Stimulated activated naive CD8-positive, alpha-beta T cell treated with anti-CD3 and anti-CD28 coated beads, Interleukin-15, Interleukin-2, amounts not matched to agents 100 ng/mL and 50 ng/mL, for 24 hours (primary cell): ENCODE results near the gene FMN1.

Experiments used
- H3K27ac Mint-ChIP-seq: one replicate; pipeline ENCODE4 v1.8.0; 2021; ENCODE audit warnings: mild to moderate bottlenecking, mixed read lengths
- H3K27me3 Mint-ChIP-seq: one replicate; pipeline ENCODE4 v1.8.0; 2021; ENCODE audit warnings: mixed read lengths
- H3K36me3 Mint-ChIP-seq: one replicate; pipeline ENCODE4 v1.8.0; 2021; ENCODE audit warnings: low read depth, mixed read lengths
- H3K4me1 Mint-ChIP-seq: one replicate; pipeline ENCODE4 v1.8.0; 2021; ENCODE audit warnings: low read depth, mixed read lengths
- H3K4me3 Mint-ChIP-seq: one replicate; pipeline ENCODE4 v1.8.0; 2021; ENCODE audit warnings: mild to moderate bottlenecking, mixed read lengths
- H3K9me3 Mint-ChIP-seq: one replicate; pipeline ENCODE4 v1.8.0; 2021; ENCODE audit warnings: mixed read lengths

Gene FMN1

DNA sequence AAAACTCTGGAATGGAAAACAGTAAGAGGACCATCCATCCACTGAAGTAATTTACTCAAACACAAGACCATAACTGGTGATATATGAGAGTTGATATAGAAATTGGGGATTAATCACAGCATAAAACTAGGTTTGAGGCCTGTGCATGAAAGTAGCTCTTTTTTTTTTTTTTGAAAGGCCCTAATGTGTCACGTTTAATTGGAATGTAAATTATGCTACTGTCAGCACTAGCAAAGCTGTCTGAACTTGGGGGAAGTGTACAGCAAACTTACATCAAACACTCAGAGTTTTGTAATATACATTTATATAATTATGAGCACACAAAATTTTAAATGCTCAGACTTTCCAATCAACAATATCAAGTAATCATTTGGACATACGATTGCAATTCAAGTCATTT, 322.6 kb downstream of the FMN1 start:
- H3K36me3 Mint-ChIP-seq: no peaks in the 10 kb centered on the region
- no peak overlapping the region for H3K4me3 Mint-ChIP-seq
- H3K4me1 Mint-ChIP-seq: no peaks in the 10 kb centered on the region
- H3K9me3 Mint-ChIP-seq: no peaks in the 10 kb centered on the region
- H3K27ac Mint-ChIP-seq: no peak overlapping the region
- no peaks in the 10 kb centered on the region for H3K27me3 Mint-ChIP-seq

DNA sequence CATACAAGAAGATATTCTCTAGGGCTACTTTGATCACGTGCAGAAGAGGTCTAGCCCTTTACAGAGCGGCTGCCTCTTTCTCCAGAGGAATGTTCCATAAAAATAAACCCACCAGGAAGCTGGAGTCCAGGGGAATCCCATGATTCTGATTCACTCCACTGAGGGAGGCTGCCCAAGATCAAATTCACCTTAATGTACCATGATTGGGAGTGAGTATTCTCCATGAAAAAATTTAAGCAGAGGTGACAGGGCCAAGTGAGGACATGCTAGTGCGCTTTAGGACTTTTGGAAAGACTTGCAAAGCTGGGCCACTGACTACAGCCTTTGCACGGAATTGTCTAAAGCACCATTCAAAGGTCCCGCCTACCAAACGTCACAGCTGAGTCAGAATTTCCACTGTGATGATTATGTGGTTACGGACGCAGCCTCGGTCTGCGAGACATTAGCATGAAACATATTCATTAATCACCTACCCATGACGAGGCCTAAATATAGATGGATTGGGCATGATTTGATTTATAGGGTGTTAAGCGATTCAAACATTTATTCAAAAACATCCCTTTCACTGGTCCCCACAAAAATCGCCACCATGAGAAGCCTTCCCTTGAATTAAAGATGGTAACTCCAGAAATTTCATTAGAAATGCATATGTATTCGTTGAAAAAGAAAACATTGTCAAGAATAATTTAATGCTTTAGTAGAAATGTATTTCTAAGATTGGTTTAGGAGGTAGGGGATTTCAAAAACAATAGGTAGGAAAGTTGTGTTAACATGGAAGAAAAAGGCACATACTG, 324.1 kb downstream of the FMN1 start:
- Mint-ChIP-seq H3K9me3 (no peaks in the 10 kb centered on the region), H3K4me3 (no peak overlapping the region), H3K27me3 (no peaks in the 10 kb centered on the region), H3K27ac (no peak overlapping the region), H3K4me1 (no peaks in the 10 kb centered on the region), H3K36me3 (no peaks in the 10 kb centered on the region)

DNA sequence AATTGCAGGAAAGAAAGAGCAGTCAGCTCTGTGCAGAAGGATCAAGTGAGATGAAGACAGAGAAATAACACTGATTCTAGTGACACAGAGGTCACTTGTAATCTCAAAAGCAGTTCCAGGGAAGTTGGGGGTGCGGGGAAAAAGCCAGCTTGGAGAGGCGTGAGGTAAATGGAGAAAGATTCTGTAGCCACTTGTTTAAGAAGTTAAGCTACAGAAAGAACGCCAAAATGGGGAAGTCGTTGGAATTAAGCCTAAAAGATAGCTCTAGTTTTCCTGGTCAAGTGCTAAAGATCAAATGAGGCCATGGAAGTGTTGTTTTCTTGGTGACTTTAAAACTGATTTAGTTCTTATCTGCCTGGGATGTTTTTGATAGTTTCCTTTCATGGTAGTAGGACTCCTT, 324.7 kb downstream of the FMN1 start:
- Mint-ChIP-seq H3K27ac (no peak overlapping the region), H3K36me3 (no peaks in the 10 kb centered on the region), H3K4me3 (no peak overlapping the region), H3K27me3 (no peaks in the 10 kb centered on the region), H3K9me3 (no peaks in the 10 kb centered on the region), H3K4me1 (no peaks in the 10 kb centered on the region)

DNA sequence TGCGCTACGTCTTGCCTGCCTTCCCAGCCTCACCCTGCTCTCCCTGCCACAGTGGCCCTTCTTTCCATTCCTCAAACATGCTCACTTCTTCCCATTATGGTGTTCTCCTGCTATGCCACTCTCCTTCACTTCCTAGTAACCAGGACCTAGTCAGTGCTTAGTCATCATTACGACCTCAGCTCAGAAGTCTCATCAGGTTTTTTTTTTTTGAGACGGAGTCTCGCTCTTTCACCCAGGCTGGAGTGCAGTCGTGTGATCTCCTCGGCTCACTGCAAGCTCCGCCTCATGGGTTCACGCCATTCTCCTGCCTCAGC, 327.2 kb downstream of the FMN1 start:
- Mint-ChIP-seq H3K4me1 (no peaks in the 10 kb centered on the region), H3K27ac (no peak overlapping the region), H3K9me3 (no peaks in the 10 kb centered on the region), H3K36me3 (no peaks in the 10 kb centered on the region), H3K4me3 (no peak overlapping the region), H3K27me3 (no peaks in the 10 kb centered on the region)

DNA sequence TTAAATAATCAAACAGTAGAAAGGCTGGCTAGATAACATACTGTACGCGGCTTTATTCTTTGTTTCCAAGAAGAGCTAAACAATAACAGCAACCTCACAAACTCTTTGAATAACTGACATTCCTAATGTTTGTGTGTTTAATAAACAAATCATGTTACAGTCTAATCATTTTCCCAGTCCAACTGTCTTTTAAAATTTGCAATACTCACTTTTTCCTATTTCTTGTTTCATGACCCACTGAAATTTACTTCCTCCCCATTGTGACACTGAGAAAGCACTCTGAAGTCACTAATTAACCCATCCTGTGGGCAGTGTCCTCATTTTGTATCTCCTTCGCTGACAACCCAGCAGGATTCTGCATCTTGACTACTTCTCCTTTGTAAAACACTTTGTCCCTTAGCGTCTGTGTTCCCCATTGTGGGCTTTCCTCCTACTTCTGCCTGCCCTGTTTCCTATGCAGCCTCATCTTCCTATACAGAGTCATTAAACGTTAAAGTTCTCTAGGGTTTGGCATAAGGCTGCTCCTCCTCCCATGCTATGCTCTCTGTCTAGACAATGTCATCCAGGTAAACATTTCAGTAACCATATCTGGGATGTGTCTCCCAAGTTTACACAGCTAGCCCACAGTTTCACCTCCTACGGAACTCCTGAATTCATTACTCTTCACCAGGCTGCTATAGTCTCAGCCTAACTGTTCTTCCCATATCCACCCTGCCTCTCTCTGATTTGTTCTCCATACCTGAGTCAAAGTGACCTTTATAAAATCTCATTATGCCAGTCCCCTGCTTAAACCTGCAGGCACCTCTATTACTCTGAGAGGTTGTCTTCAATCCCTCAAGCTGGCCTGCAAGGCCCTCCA, 327.8 kb downstream of the FMN1 start:
- Mint-ChIP-seq H3K4me3 (no peak overlapping the region), H3K36me3 (no peaks in the 10 kb centered on the region), H3K27me3 (no peaks in the 10 kb centered on the region), H3K27ac (no peak overlapping the region), H3K4me1 (no peaks in the 10 kb centered on the region), H3K9me3 (no peaks in the 10 kb centered on the region)

DNA sequence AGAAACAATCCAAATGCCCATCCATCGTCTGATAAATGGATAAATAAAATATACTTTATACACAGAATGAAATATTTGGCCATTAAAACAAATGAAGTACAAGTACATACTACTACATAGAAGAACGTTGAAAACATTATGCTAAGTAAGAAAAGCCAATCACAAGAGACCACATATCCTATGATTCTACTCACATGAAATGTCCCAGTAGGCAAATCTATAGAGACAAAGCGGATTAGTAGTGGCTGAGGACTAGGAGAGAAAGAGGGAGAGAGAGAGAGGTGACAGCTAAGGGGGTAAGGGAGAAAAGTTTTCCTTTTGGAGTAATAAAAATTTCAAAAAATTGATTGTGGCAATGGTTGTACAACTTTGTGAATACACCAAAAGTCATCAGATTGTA, 329.7 kb downstream of the FMN1 start:
- no peaks in the 10 kb centered on the region for H3K9me3 Mint-ChIP-seq
- H3K27me3 Mint-ChIP-seq: no peaks in the 10 kb centered on the region
- no peaks in the 10 kb centered on the region for H3K36me3 Mint-ChIP-seq
- no peaks in the 10 kb centered on the region for H3K4me1 Mint-ChIP-seq
- no peak overlapping the region for H3K4me3 Mint-ChIP-seq
- H3K27ac Mint-ChIP-seq: no peak overlapping the region

DNA sequence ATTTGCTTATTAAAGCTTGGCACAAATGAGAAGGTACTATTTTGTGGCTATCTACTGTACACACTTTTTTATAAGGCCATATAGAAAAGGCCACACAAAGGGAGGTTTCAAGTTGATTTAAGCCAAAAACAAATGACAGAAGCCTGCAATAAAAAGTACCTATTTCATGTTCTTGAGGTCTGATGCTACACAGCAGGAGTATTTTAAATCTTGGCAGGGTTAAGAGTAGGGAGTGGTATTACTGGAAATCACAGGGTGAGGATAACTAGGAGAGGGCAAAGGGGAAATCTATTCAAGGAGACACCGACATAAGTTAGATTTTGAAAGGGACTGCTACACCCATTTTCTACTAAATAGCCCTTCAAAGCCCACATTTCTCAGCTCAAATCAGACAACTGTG, 330.5 kb downstream of the FMN1 start:
- H3K4me3 Mint-ChIP-seq: no peak overlapping the region
- H3K36me3 Mint-ChIP-seq: no peaks in the 10 kb centered on the region
- no peak overlapping the region for H3K27ac Mint-ChIP-seq
- no peaks in the 10 kb centered on the region for H3K4me1 Mint-ChIP-seq
- no peaks in the 10 kb centered on the region for H3K9me3 Mint-ChIP-seq
- no peaks in the 10 kb centered on the region for H3K27me3 Mint-ChIP-seq

DNA sequence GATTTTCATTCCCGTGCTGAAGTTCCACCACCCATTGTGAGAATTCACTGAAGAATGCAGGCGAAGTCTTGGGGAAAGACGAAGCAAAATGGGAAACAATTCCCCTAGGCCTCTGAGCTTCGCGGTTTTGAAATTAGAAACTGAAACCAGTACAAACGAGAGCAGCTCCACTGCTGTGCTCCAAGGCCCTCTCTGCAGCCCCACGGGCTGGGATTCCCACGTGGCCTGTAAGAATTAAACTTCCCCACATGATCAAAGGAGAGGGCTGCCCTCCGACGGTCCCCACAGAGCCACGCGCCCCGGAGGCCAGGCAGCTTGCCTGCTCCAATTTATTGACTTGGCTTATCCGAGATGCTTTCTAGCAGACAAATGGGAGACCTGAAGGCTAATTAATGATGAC, 332.8 kb downstream of the FMN1 start:
- no peaks in the 10 kb centered on the region for H3K27me3 Mint-ChIP-seq
- H3K36me3 Mint-ChIP-seq: no peaks in the 10 kb centered on the region
- H3K27ac Mint-ChIP-seq: no peak overlapping the region
- no peak overlapping the region for H3K4me3 Mint-ChIP-seq
- no peaks in the 10 kb centered on the region for H3K4me1 Mint-ChIP-seq
- no peaks in the 10 kb centered on the region for H3K9me3 Mint-ChIP-seq

DNA sequence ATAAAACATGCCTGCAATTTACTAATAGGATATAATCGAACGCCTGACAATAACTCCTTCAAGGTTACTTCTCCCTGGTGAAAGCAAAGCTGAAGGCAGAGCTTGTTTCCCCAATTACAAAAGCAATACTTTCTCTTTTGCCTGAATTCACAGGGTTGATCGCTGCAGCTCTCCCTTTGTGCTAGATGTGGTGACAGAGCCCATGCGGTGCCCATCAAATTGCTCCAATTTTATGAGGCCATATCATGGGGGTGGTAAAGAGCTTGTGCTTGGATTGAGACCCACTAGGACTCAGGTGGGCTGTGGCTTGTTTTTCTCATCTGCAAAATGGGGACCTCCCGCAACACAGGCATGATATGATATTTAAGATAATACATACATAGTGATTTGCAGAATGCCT, 333.3 kb downstream of the FMN1 start:
- Mint-ChIP-seq H3K27ac (no peak overlapping the region), H3K4me1 (no peaks in the 10 kb centered on the region), H3K36me3 (no peaks in the 10 kb centered on the region), H3K27me3 (no peaks in the 10 kb centered on the region), H3K9me3 (no peaks in the 10 kb centered on the region), H3K4me3 (no peak overlapping the region)

DNA sequence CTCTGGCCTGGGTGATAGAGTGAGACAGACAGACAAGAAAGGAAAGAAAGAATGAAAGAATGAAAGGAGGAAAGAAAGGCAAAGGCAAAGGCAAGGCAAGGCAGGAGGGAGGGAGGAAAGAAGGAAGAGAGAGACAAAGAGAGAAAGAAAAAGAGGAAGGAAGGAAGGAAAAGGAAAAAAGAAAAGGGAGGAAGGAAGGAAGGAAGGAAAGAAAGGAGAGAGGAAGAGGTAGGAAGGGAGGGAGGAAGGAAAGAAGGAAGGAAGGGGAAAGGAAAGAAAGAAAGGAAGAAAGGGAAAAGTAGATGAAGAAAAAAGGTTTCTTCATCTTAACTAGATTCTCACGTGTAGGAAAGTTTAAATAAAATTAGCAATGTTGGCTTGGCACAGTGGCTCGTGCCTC, 334.5 kb downstream of the FMN1 start:
- Mint-ChIP-seq H3K4me1 (no peaks in the 10 kb centered on the region), H3K27ac (no peak overlapping the region), H3K4me3 (no peak overlapping the region), H3K9me3 (no peaks in the 10 kb centered on the region), H3K36me3 (no peaks in the 10 kb centered on the region), H3K27me3 (no peaks in the 10 kb centered on the region)

DNA sequence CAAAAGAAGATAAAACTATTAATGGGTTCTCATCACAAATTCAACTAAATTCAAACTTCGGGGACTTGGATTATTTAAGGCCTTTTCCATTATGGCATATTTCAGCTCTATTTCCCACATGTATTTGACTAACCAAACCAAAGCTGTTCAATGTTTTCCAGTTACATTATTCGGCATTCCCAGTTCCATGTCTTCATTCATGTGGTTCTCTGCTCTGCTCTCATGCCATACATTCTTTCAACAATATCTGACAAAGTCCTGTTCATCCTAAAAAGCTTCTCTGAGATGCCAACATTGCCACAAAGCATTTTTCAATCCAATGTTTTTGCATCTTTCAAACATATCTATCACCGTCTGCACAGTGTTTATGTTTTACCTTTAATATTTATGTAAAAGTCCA, 335.3 kb downstream of the FMN1 start:
- no peaks in the 10 kb centered on the region for H3K27me3 Mint-ChIP-seq
- H3K4me3 Mint-ChIP-seq: no peak overlapping the region
- no peaks in the 10 kb centered on the region for H3K36me3 Mint-ChIP-seq
- no peak overlapping the region for H3K27ac Mint-ChIP-seq
- H3K9me3 Mint-ChIP-seq: no peaks in the 10 kb centered on the region
- H3K4me1 Mint-ChIP-seq: no peaks in the 10 kb centered on the region

DNA sequence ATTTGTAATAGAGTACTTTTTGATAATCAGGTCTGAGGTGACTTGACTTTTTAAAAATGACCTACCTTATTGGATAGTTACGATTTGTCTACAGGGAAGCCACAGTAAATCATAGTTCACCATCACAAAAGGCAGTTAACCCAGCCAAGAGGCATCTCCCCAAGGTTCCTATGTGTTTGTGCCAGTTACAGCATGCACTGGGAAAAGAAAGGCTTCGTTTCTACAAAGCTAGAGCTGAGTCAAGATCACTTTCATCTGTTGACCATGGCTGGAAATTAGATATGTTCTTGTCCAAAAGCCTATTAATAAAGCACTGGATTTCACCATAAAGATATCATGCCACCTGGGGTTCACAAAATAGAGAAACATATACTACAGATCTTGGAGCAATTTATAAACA, 336.8 kb downstream of the FMN1 start:
- no peaks in the 10 kb centered on the region for H3K36me3 Mint-ChIP-seq
- H3K27ac Mint-ChIP-seq: no peak overlapping the region
- H3K4me1 Mint-ChIP-seq: no peaks in the 10 kb centered on the region
- H3K4me3 Mint-ChIP-seq: no peak overlapping the region
- no peaks in the 10 kb centered on the region for H3K27me3 Mint-ChIP-seq
- H3K9me3 Mint-ChIP-seq: no peaks in the 10 kb centered on the region

DNA sequence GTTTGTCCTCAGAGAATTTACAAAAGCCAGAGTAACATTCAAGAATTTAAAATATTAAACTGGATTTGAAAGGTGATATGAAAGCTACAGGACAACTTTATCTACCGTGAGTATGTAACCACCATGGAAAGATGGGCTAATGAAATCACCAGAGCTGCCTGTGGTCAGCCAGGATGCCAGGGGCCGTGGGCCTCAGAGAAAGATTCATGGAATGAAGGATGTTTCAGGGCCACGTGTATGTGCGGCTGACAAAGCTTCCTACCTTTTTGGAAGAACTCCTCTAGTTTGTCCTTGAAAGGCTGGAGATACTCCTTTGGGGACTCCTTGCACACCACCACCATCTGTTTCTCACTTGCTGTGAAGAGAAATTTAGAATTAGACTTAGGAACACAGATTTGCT, 337.8 kb downstream of the FMN1 start:
- Mint-ChIP-seq H3K9me3 (no peaks in the 10 kb centered on the region), H3K4me1 (no peaks in the 10 kb centered on the region), H3K4me3 (no peak overlapping the region), H3K36me3 (no peaks in the 10 kb centered on the region), H3K27me3 (no peaks in the 10 kb centered on the region), H3K27ac (no peak overlapping the region)

DNA sequence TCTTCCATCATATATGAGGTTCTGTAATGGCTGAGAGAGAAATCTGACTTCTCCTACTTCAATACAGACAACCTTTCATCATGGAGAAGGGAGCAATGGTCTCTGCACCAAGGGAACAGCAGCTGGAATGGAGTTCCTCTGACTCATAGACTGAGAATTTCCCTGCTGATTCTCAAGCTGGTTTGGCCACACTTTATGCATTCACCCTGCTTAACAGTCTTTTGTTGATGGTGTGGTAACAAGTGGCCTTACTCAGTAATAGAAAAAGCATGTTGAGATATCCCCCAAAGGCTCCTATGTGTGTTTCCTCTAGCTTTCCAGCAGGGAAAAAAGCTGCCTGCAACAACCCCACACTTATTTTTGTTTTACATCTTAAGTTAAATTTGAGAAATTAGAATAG, 338.6 kb downstream of the FMN1 start:
- Mint-ChIP-seq H3K9me3 (no peaks in the 10 kb centered on the region), H3K27me3 (no peaks in the 10 kb centered on the region)

DNA sequence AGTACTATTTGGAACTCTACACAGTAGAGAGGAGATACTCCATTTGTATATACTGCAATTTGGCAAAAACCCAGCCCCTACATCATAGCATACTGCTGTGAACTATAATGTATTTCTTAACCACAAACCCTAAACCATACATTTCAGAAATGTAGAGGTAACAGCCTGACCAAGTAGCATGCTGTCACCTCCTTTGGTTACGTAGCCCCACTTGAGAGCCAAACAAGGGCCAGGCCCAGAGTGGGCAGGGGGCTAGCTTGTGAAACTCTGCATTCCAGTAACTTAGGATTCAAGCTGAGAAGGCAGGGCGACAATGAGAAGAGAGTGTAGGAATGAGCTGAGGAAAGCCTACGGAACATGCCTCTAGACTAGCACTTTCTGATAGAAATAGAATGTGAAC, 340.9 kb downstream of the FMN1 start:
- Mint-ChIP-seq H3K4me3 (no peak overlapping the region), H3K4me1 (no peaks in the 10 kb centered on the region), H3K9me3 (no peaks in the 10 kb centered on the region), H3K27me3 (no peaks in the 10 kb centered on the region), H3K36me3 (no peaks in the 10 kb centered on the region), H3K27ac (no peak overlapping the region)

More for the DNA sequence above, 338.6 kb downstream of the FMN1 start:
- Mint-ChIP-seq H3K36me3 (no peaks in the 10 kb centered on the region), H3K4me3 (no peak overlapping the region), H3K4me1 (no peaks in the 10 kb centered on the region), H3K27ac (no peak overlapping the region)

DNA sequence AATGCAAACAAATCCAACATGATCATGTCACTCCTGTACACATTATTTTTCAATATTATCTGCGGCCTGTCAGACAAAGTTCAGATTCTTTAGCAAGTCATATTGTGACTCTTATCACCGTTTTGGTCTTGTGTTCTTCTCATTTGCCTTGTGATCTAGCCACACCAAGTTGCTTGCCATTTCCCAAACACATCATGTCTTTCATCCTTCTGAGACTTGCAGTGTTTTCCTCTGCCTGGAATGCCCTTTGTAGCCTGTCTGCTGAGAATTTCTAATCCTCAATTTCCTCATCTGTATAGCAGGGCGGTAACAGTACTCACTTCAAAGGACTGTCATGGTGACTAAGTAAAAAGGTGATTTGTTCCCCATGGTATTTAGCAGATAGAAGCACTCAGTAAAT, 341.7 kb downstream of the FMN1 start:
- Mint-ChIP-seq H3K4me1 (no peaks in the 10 kb centered on the region), H3K27ac (no peak overlapping the region), H3K4me3 (no peak overlapping the region), H3K36me3 (no peaks in the 10 kb centered on the region), H3K27me3 (no peaks in the 10 kb centered on the region), H3K9me3 (no peaks in the 10 kb centered on the region)
